GM12874 (cell line): ENCODE data around the gene INMT.

Experiments used
- TF ChIP-seq, protein P1 (sequence below): IDR thresholded peaks from 2 replicates; pipeline ENCODE4 v1.5.1; 2011; ENCODE audit warnings: low read depth, mild to moderate bottlenecking, control low read depth, low read length, moderate library complexity; ENCODE audit not compliant: insufficient read depth

Gene INMT

DNA sequence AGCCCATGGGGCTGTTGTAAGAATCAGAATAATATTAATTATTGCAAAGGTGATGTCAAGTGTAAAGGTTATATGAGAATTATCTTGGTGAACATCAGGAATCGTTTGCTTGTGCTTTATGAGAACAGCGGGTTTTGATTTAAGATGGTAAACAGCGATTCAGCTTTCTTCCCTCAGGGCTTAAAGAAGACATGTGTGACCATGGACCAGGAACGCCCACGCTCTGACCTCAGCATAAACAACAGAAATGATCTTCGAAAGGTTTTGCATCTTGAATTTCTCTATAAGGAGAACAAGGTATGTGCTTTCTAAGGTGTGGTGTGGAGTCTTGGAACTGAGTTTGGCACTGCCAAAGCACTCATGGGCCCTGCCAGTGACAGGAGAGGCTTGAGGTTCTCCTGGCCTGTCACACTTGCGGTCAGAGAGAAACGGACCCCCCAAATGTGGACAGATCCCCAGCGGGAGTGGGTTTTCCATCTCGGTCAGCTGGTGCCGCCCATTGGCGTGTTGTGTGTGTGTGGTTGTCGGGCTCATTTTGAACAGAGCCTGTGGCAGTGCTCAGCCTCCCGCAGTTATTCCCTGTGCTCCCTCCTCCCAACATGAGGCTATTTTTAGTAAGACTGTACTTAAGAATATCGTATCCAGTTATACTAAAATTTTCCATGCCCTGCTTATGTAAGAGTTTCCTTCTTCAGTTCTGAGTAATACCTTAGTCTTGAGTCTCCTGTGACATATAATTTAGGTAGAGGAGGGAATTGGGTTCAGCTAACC, 26.5 kb downstream of the INMT start:
- TF ChIP-seq, protein P1, sequence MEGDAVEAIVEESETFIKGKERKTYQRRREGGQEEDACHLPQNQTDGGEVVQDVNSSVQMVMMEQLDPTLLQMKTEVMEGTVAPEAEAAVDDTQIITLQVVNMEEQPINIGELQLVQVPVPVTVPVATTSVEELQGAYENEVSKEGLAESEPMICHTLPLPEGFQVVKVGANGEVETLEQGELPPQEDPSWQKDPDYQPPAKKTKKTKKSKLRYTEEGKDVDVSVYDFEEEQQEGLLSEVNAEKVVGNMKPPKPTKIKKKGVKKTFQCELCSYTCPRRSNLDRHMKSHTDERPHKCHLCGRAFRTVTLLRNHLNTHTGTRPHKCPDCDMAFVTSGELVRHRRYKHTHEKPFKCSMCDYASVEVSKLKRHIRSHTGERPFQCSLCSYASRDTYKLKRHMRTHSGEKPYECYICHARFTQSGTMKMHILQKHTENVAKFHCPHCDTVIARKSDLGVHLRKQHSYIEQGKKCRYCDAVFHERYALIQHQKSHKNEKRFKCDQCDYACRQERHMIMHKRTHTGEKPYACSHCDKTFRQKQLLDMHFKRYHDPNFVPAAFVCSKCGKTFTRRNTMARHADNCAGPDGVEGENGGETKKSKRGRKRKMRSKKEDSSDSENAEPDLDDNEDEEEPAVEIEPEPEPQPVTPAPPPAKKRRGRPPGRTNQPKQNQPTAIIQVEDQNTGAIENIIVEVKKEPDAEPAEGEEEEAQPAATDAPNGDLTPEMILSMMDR = no peak

DNA sequence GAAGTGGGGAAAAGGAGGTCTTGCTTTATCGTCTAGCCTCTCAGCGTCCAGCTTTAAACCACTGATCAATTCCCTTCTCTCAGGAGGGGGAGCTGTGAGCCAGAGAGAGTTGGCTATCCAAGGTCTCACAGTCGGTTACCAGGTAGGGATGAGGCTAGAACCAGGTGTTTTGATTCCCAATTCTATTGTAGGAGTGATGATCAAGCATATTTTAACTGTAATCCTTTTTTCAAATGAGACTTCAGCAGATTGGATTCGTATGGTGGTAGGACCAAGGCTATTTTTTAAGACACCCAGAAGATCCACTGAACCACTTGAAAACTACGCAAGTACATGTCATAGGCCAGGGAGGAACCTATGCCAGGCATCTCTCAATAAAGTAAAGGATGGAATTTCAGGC, 27.6 kb downstream of the INMT start:
- TF ChIP-seq, protein P1 = no peak

DNA sequence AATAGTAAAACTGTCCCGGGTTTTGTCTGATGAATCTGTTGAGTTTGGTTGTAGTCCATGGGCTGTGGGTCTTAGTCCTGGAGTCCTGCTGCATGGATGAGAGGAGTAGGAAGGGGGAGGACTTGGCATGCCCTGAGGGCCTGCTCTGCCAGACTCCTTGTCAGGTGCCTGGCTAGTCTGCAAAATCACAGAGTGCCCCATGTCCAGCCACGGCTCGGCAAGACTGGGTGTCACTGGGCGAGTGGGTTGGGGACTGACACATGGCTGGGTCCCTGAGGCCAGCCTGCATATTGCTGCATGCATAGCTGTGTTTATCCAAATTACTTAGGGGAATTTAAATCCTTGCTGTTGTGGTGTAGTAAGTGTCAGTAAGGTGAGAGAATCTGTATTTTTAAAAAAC, 29.0 kb downstream of the INMT start:
- TF ChIP-seq, protein P1 = no peak

DNA sequence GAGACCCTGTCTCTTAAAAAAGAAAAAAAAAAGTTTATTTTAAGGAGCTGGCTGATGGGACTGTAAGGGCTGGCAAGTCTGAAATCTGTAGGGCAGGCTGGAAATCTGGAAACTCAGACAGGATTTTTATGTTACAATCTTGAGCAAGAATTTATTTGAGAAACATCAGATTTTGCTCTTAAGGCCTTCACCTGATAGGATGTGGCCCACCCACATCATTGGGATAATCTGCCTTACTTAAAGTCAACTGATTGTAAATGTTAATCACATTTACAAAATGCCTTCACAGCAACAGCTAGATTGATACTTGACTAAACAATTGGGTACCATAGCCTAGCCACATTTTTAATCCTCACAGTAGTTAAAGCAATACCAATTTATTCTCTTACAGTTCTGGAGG, 30.8 kb downstream of the INMT start:
- TF ChIP-seq, protein P1 = no peak

DNA sequence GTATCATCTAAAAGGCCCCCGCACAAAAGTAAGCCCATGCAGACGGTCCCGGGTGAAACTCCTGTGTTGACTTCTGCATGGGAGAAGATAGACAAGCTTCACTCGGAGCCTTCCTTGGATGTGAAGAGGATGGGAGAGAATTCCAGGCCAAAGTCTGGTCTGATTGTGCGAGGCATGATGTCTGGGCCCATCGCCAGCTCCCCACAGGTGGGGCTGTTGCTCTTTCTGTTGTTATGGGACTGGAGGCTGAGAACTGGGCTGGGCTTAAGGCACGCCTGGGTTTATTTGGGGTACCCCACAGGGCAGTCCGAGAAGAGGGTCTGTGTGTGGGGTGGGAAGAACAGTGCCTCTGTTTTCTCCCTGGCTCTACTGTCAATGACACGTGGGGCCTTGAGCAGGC, 33.9 kb downstream of the INMT start:
- TF ChIP-seq, protein P1 = no peak

DNA sequence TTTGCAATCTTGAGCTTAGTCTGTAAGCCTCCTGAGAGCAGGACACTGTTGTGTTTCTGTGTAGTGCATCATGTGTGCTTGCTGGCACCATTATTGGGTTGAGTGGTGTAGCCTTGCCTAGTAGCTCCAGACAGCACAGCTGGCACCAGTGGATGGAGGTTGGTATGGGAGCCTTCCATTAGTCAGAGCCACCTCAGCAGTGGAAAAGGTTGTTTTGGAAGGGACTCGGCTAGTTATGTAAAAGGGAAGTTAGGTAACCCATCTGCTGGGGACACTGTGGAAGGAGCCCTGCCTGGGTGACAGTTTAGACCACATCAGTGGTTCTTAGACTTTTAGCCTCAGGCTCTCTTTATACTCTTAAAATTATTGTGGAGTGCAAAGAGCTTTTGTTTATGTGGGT, 35.6 kb downstream of the INMT start:
- TF ChIP-seq, protein P1 = no peak

DNA sequence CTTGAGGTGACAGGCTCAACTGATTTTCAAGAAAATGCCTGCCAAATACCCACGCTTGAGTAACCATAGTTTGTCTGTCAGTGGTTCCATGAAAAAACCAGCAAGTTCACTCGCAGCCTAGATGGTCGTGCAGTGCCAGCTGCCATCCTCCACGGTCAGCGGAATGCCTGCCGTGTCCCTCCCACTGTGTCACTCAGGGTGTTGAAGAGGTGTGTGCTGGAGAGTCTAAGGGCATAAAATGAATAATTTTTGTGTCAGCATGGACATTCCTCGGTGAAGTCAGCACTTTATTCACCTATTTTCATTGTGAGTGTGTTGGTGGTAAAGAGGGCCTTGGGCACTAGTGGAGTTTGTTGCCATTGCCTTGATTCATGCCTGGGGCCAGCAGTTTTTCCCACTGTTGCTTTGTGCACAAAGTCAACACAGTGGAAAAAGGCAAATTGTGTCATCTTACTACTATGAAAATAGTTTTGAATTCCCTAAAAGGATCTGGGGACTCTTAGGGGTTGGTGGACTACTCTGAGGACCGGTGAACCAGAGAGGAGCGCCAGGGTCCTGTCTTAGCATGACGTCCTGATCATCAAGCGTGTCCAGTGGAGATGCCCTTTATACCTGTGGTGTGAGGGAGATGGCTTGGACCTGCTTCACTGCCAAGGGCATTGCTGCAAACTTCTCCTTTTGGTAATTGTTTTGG, 36.9 kb downstream of the INMT start:
- TF ChIP-seq, protein P1 = no peak
